GM12878 (cell line): ENCODE data around the gene B4GALT1. TPM values are rescaled to one million over a fixed set of nuclear protein-coding genes. Genes with fewer than 3 reads are reported as not detected.

ENCODE experiments used
- ATAC-seq: fragments of 200-7000 bp; cut with Tn5 transposase; 3 replicates; pipeline ENCODE4 v1.9.1; 2020; ENCODE audit warnings: mild to moderate bottlenecking, moderate library complexity
- BruUV-seq: library from RNA; stranded (reverse); fragments of 400-500 nt; replicated peaks from 2 replicates; lab custom pipeline; 2021; lab: Mats Ljungman, UMichigan
- CTCF ChIA-PET: fragments of 300-600 bp; sonication (Branson Sonifier 250); formaldehyde crosslinking; extraction: SDS; loops from one replicate; lab custom pipeline; 2021; ENCODE audit warnings: inconsistent platforms; lab: Yijun Ruan, JAX
- POLR2A ChIA-PET: fragments of 350-600 bp; formaldehyde crosslinking; extraction: SDS; loops from one replicate; lab custom pipeline; 2021; ENCODE audit warnings: inconsistent platforms; lab: Charles Lee
- RAD21 ChIA-PET: fragments of 300-600 bp; sonication (Branson Sonifier 250); formaldehyde crosslinking; loops from one replicate; lab custom pipeline; 2023; ENCODE audit warnings: antibody characterized with exemption; ENCODE audit not compliant: unreplicated experiment; lab: Charles Lee
- SMC1A ChIA-PET: fragments of 300-600 bp; sonication (Branson Sonifier 250); formaldehyde crosslinking; loops from one replicate; lab custom pipeline; 2023; ENCODE audit not compliant: unreplicated experiment, uncharacterized antibody; lab: Charles Lee
- DNase-seq: peaks from one replicate; pipeline ENCODE4 v3.0.0-alpha.2; 2011; ENCODE audit warnings: low read depth, low spot score
- FAIRE-seq: peaks from 3 replicates; lab custom pipeline; 2011; peaks lifted over from hg19 to GRCh38; lab: Jason Lieb, UNC
- H2AFZ ChIP-seq: 2 replicates; pipeline ENCODE4 v1.6.0; 2011; ENCODE audit warnings: low read depth, low read length, control low read depth; ENCODE audit not compliant: control insufficient read depth
- H3K27ac ChIP-seq: 2 replicates; pipeline ENCODE4 v1.5.1; 2011; ENCODE audit warnings: control low read depth; ENCODE audit not compliant: control insufficient read depth, insufficient read depth
- H3K27me3 ChIP-seq, 2 experiments: replicated peaks in 1 of 2; 2 replicates each; pipeline versions ENCODE4 v1.6.0 to v1.6.1; 2011; ENCODE audit warnings: low read length in 1 of 2; ENCODE audit not compliant: control insufficient read depth in 2 of 2, insufficient read depth in 2 of 2
- H3K36me3 ChIP-seq, 2 experiments: 2 replicates each; pipeline ENCODE4 v1.5.1; 2011; ENCODE audit warnings: low read length in 1 of 2; ENCODE audit not compliant: control insufficient read depth in 2 of 2, insufficient read depth in 2 of 2
- H3K4me1 ChIP-seq: 2 replicates; pipeline ENCODE4 v1.6.1; 2011; ENCODE audit warnings: mild to moderate bottlenecking, low read length, moderate library complexity, mixed read lengths; ENCODE audit not compliant: control insufficient read depth, insufficient read depth
- H3K4me2 ChIP-seq: 2 replicates; pipeline ENCODE4 v1.6.0; 2011; ENCODE audit warnings: control low read depth; ENCODE audit not compliant: control insufficient read depth, insufficient read depth
- H3K4me3 ChIP-seq: fragments of 200-600 bp; sonication (generic); 2 replicates; pipeline ENCODE4 v1.5.1; 2016
- H3K79me2 ChIP-seq: 2 replicates; pipeline ENCODE4 v1.6.0; 2011; ENCODE audit warnings: low read length; ENCODE audit not compliant: control insufficient read depth, insufficient read depth
- H3K9ac ChIP-seq: 2 replicates; pipeline ENCODE4 v1.8.0; 2011; ENCODE audit warnings: low read length, control low read depth, mixed read lengths; ENCODE audit not compliant: control insufficient read depth, insufficient read depth
- H3K9me3 ChIP-seq: replicated peaks from 3 replicates; pipeline ENCODE4 v1.5.1; 2011; ENCODE audit warnings: mild to moderate bottlenecking, low read length; ENCODE audit not compliant: control insufficient read depth, insufficient read depth
- H4K20me1 ChIP-seq: 2 replicates; pipeline ENCODE4 v1.6.0; 2011; ENCODE audit not compliant: control insufficient read depth, insufficient read depth
- BHLHE40 ChIP-seq, 2 experiments: fragments of 450-650 bp in 1 of 2; IDR thresholded peaks; 2 replicates each; pipeline ENCODE4 v1.6.1; 2011 to 2017; ENCODE audit warnings: low read depth in 2 of 2, borderline replicate concordance in 1 of 2, improper control_type of control experiment in 1 of 2, low read length in 1 of 2, mild to moderate bottlenecking in 1 of 2
- HDGF ChIP-seq: fragments of 450-650 bp; IDR thresholded peaks from 2 replicates; pipeline ENCODE4 v1.6.1; 2016; ENCODE audit warnings: antibody characterized with exemption
- IKZF2 ChIP-seq, 2 experiments: fragments of 450-650 bp; IDR thresholded peaks; 2 replicates each; pipeline ENCODE4 v1.6.1; 2017; ENCODE audit warnings: mild to moderate bottlenecking in 2 of 2, moderate library complexity in 2 of 2
- MTA2 ChIP-seq: fragments of 450-650 bp; IDR thresholded peaks from 2 replicates; pipeline ENCODE4 v1.6.1; 2016; ENCODE audit warnings: low read depth, mild to moderate bottlenecking, moderate library complexity
- NBN ChIP-seq: fragments of 450-650 bp; IDR thresholded peaks from 2 replicates; pipeline ENCODE4 v1.6.1; 2016
- NR2F1 ChIP-seq: fragments of 450-650 bp; conservative IDR thresholded peaks from 2 replicates; pipeline ENCODE4 v1.6.1; 2017; ENCODE audit warnings: mild to moderate bottlenecking
- RCOR1 ChIP-seq: conservative IDR thresholded peaks from 2 replicates; pipeline ENCODE4 v1.6.1; 2012; ENCODE audit warnings: low read depth, low read length, improper control_type of control experiment
- ZNF274 ChIP-seq: IDR thresholded peaks from one replicate; pipeline ENCODE4 v1.8.0; 2011; ENCODE audit not compliant: insufficient read length, insufficient read depth
- ZNF384 ChIP-seq: IDR thresholded peaks from 2 replicates; pipeline ENCODE4 v1.6.1; 2012; ENCODE audit warnings: low read depth, mild to moderate bottlenecking, low read length, improper control_type of control experiment, borderline replicate concordance
- in situ Hi-C: fragments of 300-500 bp; cut with MboI; formaldehyde crosslinking; loops from 9 replicates; pipeline ENCODE4 v1.14.3; 2018; ENCODE audit warnings: mixed read lengths
- intact Hi-C: fragments of 100-400 bp; cut with micrococcal nuclease; formaldehyde crosslinking; loops from one replicate; pipeline ENCODE4 v1.14.2; 2022; ENCODE audit not compliant: unreplicated experiment
- polyA plus RNA-seq, 11 experiments: library from polyadenylated mRNA; depleted of rRNA in 4 of 11; unstranded in 6 of 11; stranded (reverse) in 5 of 11; fragments of >200 nt; fragmentation: Nextera tagmentation in 4 of 11; fragmentation: Illumina TruSeq in 1 of 11; extraction: Ambion mirVana in 4 of 11; extraction: Trizol in 1 of 11; gene quantifications; 1 replicate in 1 of 11; 2 replicates in 10 of 11; pipeline versions ENCODE4 v1.2.1 to v1.2.3, GENCODE V29; 2011 to 2016; ENCODE audit warnings: inconsistent platforms in 2 of 11, missing spikeins in 2 of 11, low read depth in 1 of 11
- total RNA-seq, 4 experiments: library from RNA; depleted of rRNA in 3 of 4; stranded (reverse); fragments of >200 nt in 3 of 4; fragmentation: Illumina TruSeq in 1 of 4; extraction: Trizol in 1 of 4; gene quantifications; 2 replicates each; pipeline versions ENCODE4 v1.2.1 to v1.2.3, GENCODE V29; 2013 to 2021
- TF ChIP-seq, protein P1 (sequence below): fragments of 450-650 bp; IDR thresholded peaks from 2 replicates; pipeline ENCODE4 v1.6.1; 2016; ENCODE audit warnings: mild to moderate bottlenecking
- TF ChIP-seq, protein P2 (sequence below): fragments of 450-650 bp; formaldehyde crosslinking; IDR thresholded peaks from 2 replicates; pipeline ENCODE4 v1.4.0; 2022; ENCODE audit warnings: mild to moderate bottlenecking, moderate library complexity
- TF ChIP-seq, protein P3 (sequence below): fragments of 450-650 bp; IDR thresholded peaks from 2 replicates; pipeline ENCODE4 v1.6.1; 2017; ENCODE audit warnings: low read depth, mild to moderate bottlenecking, moderate library complexity

Gene B4GALT1
- total and polyA plus RNA-seq, 10 of the 15 experiments (the other 5 are each of a cell fraction or from before 2014, with no cell fraction given) = 12.7 to 79.0 (median 41.0) TPM

DNA sequence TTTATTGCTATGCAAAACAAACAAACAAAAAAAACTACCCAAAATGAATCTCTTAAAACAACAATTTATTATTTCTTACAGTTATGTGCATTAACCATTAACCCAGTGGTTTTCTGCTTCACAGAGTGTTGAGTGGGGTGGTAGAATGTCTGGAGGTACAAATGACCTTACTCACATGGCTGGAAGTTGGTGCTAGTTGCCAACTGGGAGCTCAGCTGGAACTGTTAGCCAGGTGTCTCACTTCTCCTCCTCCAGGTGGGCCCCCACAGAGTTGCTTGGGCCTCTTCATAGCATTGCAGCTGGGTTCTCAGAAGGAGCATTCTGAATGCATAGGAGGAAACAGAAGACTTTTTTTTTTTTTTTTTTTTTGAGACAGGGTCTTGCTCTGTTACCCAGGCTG, 10.5 kb upstream of the B4GALT1 start:
- Histone ChIP-seq H3K9me3 (no peaks in the 10 kb centered on the region), H3K79me2 (no peaks in the 10 kb centered on the region), H2AFZ (no peak overlapping the region), H3K4me1 (no peaks in the 10 kb centered on the region), H3K27ac (no peak overlapping the region), H3K4me3 (no peak overlapping the region), H3K27me3 (no peaks in the 10 kb centered on the region), H3K9ac (no peak overlapping the region), H4K20me1 (no peaks in the 10 kb centered on the region), H3K36me3 (no peaks in the 10 kb centered on the region), H3K4me2 (no peak overlapping the region)
- ChIA-PET CTCF (interaction anchor here (0.7 to 3.1 kb wide), 5 partner anchors 9 to 103 kb away, joined by 3 to 13 read pairs (median 3); partner anchors contain the start of gene B4GALT1), SMC1A (interaction anchor here (0.6 to 2.9 kb wide), 7 partner anchors 9 to 49 kb away, joined by 3 to 19 read pairs (median 3); partner anchors contain the start of gene B4GALT1), RAD21 (interaction anchor here (0.8 to 1.1 kb wide), 4 partner anchors 10 to 52 kb away, joined by 3 read pairs; partner anchors contain the start of gene B4GALT1), POLR2A (interaction anchor here (0.6 to 1.1 kb wide), 3 partner anchors 10 to 269 kb away, joined by 3 to 4 read pairs (median 4); no protein-coding TSS in a partner anchor)
- FAIRE-seq = no peak
- DNase-seq = no peak
- no peak for TF ChIP-seq ZNF384
- TF ChIP-seq NR2F1 = no peak
- TF ChIP-seq IKZF2 (IDR thresholded peaks at IDR 0.05) = peak; percentile 60 to 61; a peak in 2 of 4 replicates
- TF ChIP-seq NBN = 0 out of 2 replicates have a peak, but pooled peaks have one; percentile 19
- 0 out of 2 replicates have a peak, but pooled peaks have one; percentile 19 for TF ChIP-seq HDGF
- TF ChIP-seq, protein P1, sequence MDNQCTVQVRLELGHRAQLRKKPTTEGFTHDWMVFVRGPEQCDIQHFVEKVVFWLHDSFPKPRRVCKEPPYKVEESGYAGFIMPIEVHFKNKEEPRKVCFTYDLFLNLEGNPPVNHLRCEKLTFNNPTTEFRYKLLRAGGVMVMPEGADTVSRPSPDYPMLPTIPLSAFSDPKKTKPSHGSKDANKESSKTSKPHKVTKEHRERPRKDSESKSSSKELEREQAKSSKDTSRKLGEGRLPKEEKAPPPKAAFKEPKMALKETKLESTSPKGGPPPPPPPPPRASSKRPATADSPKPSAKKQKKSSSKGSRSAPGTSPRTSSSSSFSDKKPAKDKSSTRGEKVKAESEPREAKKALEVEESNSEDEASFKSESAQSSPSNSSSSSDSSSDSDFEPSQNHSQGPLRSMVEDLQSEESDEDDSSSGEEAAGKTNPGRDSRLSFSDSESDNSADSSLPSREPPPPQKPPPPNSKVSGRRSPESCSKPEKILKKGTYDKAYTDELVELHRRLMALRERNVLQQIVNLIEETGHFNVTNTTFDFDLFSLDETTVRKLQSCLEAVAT = 0 out of 2 replicates have a peak, but pooled peaks have one; percentile 25
- TF ChIP-seq, protein P2, sequence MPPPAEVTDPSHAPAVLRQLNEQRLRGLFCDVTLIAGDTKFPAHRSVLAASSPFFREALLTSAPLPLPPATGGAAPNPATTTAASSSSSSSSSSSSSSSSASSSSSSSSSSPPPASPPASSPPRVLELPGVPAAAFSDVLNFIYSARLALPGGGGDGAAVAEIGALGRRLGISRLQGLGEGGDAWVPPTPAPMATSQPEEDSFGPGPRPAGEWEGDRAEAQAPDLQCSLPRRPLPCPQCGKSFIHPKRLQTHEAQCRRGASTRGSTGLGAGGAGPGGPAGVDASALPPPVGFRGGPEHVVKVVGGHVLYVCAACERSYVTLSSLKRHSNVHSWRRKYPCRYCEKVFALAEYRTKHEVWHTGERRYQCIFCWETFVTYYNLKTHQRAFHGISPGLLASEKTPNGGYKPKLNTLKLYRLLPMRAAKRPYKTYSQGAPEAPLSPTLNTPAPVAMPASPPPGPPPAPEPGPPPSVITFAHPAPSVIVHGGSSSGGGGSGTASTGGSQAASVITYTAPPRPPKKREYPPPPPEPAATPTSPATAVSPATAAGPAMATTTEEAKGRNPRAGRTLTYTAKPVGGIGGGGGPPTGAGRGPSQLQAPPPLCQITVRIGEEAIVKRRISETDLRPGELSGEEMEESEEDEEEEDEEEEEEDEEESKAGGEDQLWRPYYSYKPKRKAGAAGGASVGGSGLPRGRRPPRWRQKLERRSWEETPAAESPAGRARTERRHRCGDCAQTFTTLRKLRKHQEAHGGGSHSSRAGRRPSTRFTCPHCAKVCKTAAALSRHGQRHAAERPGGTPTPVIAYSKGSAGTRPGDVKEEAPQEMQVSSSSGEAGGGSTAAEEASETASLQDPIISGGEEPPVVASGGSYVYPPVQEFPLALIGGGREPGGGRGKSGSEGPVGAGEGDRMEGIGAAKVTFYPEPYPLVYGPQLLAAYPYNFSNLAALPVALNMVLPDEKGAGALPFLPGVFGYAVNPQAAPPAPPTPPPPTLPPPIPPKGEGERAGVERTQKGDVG (CRISPR knock-in tag) = no peak
- TF ChIP-seq RCOR1 = no peak
- TF ChIP-seq BHLHE40 (IDR thresholded peaks at IDR 0.05; ENCODE audit: borderline replicate concordance in 1 of 2, low read depth in 2 of 2, low read length in 1 of 2) = peak in 1 of 2 experiments; percentile 23; a peak in 1 of 4 replicates
- TF ChIP-seq MTA2 = peak; percentile 43; the same call in 1 of the 2 replicates
- TF ChIP-seq ZNF274 = no peak
- TF ChIP-seq, protein P3, sequence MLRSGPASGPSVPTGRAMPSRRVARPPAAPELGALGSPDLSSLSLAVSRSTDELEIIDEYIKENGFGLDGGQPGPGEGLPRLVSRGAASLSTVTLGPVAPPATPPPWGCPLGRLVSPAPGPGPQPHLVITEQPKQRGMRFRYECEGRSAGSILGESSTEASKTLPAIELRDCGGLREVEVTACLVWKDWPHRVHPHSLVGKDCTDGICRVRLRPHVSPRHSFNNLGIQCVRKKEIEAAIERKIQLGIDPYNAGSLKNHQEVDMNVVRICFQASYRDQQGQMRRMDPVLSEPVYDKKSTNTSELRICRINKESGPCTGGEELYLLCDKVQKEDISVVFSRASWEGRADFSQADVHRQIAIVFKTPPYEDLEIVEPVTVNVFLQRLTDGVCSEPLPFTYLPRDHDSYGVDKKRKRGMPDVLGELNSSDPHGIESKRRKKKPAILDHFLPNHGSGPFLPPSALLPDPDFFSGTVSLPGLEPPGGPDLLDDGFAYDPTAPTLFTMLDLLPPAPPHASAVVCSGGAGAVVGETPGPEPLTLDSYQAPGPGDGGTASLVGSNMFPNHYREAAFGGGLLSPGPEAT = 0 out of 2 replicates have a peak, but pooled peaks have one; percentile 48
- ATAC-seq = peak; percentile 89
- in situ Hi-C loops = no loop called here
- intact Hi-C loops = no loop called here
- BruUV-seq = no TSS peak
